IMR-90 (cell line): ENCODE results near the gene OR2A25. TPM values are rescaled to one million over a fixed set of nuclear protein-coding genes. Genes with fewer than 3 reads are reported as not detected.

Experiments used
- ATAC-seq: fragments of 200-7000 bp; cut with Tn5 transposase; 2 replicates; pipeline ENCODE4 v1.9.1; 2020; ENCODE audit warnings: low read depth, mild to moderate bottlenecking, moderate library complexity
- BruUV-seq: library from RNA; stranded (reverse); fragments of 400-500 nt; replicated peaks from 2 replicates; lab custom pipeline; 2021; lab: Mats Ljungman, UMichigan
- CTCF ChIA-PET: fragments of 300-600 bp; formaldehyde crosslinking; extraction: SDS; loops from one replicate; lab custom pipeline; 2021; ENCODE audit warnings: antibody characterized with exemption; lab: Yijun Ruan, JAX
- POLR2A ChIA-PET: fragments of 300-600 bp; sonication (Branson Sonifier 250); formaldehyde crosslinking; loops from one replicate; lab custom pipeline; 2022; ENCODE audit warnings: antibody characterized with exemption; ENCODE audit not compliant: unreplicated experiment; lab: Charles Lee
- DNase-seq: peaks from one replicate; pipeline ENCODE4 v3.0.0; 2013
- H2AFZ ChIP-seq: replicated peaks from 2 replicates; pipeline ENCODE3; 2013; ENCODE audit warnings: low read length, mild to moderate bottlenecking; ENCODE audit not compliant: poor library complexity
- H2AK5ac ChIP-seq: 2 replicates; pipeline ENCODE4 v1.6.1; 2013; ENCODE audit warnings: low read depth, low read length, inconsistent platforms
- H2AK9ac ChIP-seq: replicated peaks from 2 replicates; pipeline ENCODE3; 2013; ENCODE audit warnings: mild to moderate bottlenecking, low read depth, low read length, moderate library complexity; ENCODE audit not compliant: poor library complexity
- H2BK120ac ChIP-seq: 2 replicates; pipeline ENCODE4 v1.6.1; 2013; ENCODE audit warnings: low read depth, low read length, inconsistent platforms
- H2BK15ac ChIP-seq: 3 replicates; pipeline ENCODE4 v1.6.1; 2013; ENCODE audit warnings: low read depth, low read length, inconsistent platforms
- H2BK20ac ChIP-seq: 2 replicates; pipeline ENCODE4 v1.6.1; 2013; ENCODE audit warnings: low read depth, mild to moderate bottlenecking, inconsistent platforms, low read length, moderate library complexity
- H2BK5ac ChIP-seq: 2 replicates; pipeline ENCODE4 v1.6.1; 2013; ENCODE audit warnings: mild to moderate bottlenecking, low read depth, low read length, inconsistent platforms; ENCODE audit not compliant: poor library complexity, severe bottlenecking
- H3K14ac ChIP-seq: replicated peaks from 2 replicates; pipeline ENCODE4 v1.6.1; 2013; ENCODE audit warnings: low read depth, low read length, inconsistent platforms
- H3K18ac ChIP-seq: 2 replicates; pipeline ENCODE4 v1.6.1; 2013; ENCODE audit warnings: low read depth, low read length, control low read depth
- H3K23ac ChIP-seq: 2 replicates; pipeline ENCODE4 v1.6.1; 2013; ENCODE audit warnings: low read depth, low read length, inconsistent platforms
- H3K27ac ChIP-seq: 2 replicates; pipeline ENCODE4 v1.5.1; 2013; ENCODE audit warnings: mild to moderate bottlenecking, control low read depth, low read length; ENCODE audit not compliant: insufficient read depth
- H3K27me3 ChIP-seq: 2 replicates; pipeline ENCODE4 v1.6.1; 2013; ENCODE audit warnings: low read length; ENCODE audit not compliant: control insufficient read depth, insufficient read depth
- H3K36me3 ChIP-seq: 2 replicates; pipeline ENCODE4 v1.6.1; 2013; ENCODE audit warnings: low read length, mixed read lengths; ENCODE audit not compliant: control insufficient read depth, insufficient read depth
- H3K4ac ChIP-seq: 2 replicates; pipeline ENCODE4 v1.6.1; 2013; ENCODE audit warnings: low read depth, low read length, inconsistent platforms
- H3K4me1 ChIP-seq: 2 replicates; pipeline ENCODE4 v1.6.1; 2013; ENCODE audit warnings: low read length, mixed read lengths; ENCODE audit not compliant: control insufficient read depth, insufficient read depth
- H3K4me2 ChIP-seq: 2 replicates; pipeline ENCODE4 v1.6.1; 2013; ENCODE audit warnings: low read depth, mild to moderate bottlenecking, control low read depth, low read length, moderate library complexity
- H3K4me3 ChIP-seq: 2 replicates; pipeline ENCODE4 v1.5.1; 2013; ENCODE audit warnings: low read depth, mild to moderate bottlenecking, control low read depth, low read length, moderate library complexity; ENCODE audit not compliant: insufficient read depth
- H3K56ac ChIP-seq: 2 replicates; pipeline ENCODE4 v1.6.1; 2013; ENCODE audit warnings: low read length, inconsistent platforms; ENCODE audit not compliant: insufficient read depth; ENCODE audit errors: extremely low read depth
- H3K79me1 ChIP-seq, 2 experiments: 2 replicates each; pipeline ENCODE4 v1.6.1; 2013; ENCODE audit warnings: low read length in 2 of 2, inconsistent platforms in 1 of 2, low read depth in 1 of 2
- H3K9ac ChIP-seq: 2 replicates; pipeline ENCODE4 v1.6.1; 2013; ENCODE audit warnings: low read depth, low read length, control low read depth
- H3K9me1 ChIP-seq: 2 replicates; pipeline ENCODE4 v1.6.1; 2013; ENCODE audit warnings: low read length, inconsistent platforms; ENCODE audit not compliant: insufficient read depth
- H3K9me3 ChIP-seq: 2 replicates; pipeline ENCODE4 v1.6.1; 2013; ENCODE audit warnings: low read length; ENCODE audit not compliant: control insufficient read depth, insufficient read depth
- H4K20me1 ChIP-seq: 2 replicates; pipeline ENCODE4 v1.6.1; 2013; ENCODE audit warnings: low read length, inconsistent platforms; ENCODE audit not compliant: insufficient read depth
- H4K5ac ChIP-seq: 2 replicates; pipeline ENCODE4 v1.6.1; 2013; ENCODE audit warnings: mild to moderate bottlenecking, low read depth, low read length, control low read depth
- H4K8ac ChIP-seq, 2 experiments: 2 replicates each; pipeline ENCODE4 v1.6.1; 2013; ENCODE audit warnings: low read depth in 2 of 2, low read length in 2 of 2, control low read depth in 1 of 2, inconsistent platforms in 1 of 2
- H4K91ac ChIP-seq: 2 replicates; pipeline ENCODE4 v1.6.1; 2013; ENCODE audit warnings: low read depth, low read length, inconsistent platforms; ENCODE audit not compliant: insufficient read depth
- BHLHE40 ChIP-seq: fragments of 150-350 bp; IDR thresholded peaks from 2 replicates; pipeline ENCODE4 v1.6.1; 2016; ENCODE audit warnings: mild to moderate bottlenecking, low read depth, low read length
- CEBPB ChIP-seq: IDR thresholded peaks from 2 replicates; pipeline ENCODE4 v1.6.1; 2012; ENCODE audit warnings: low read depth, low read length, improper control_type of control experiment
- CHD1 ChIP-seq: IDR thresholded peaks from 2 replicates; pipeline ENCODE4 v1.6.1; 2012; ENCODE audit warnings: low read depth, low read length, improper control_type of control experiment
- ELK1 ChIP-seq: fragments of 150-350 bp; IDR thresholded peaks from 2 replicates; pipeline ENCODE4 v1.6.1; 2016; ENCODE audit warnings: low read depth, mild to moderate bottlenecking, low read length, moderate library complexity, borderline replicate concordance
- FOS ChIP-seq: fragments of 150-350 bp; IDR thresholded peaks from 2 replicates; pipeline ENCODE4 v1.6.1; 2016; ENCODE audit warnings: low read depth, low read length
- MAFK ChIP-seq: IDR thresholded peaks from 2 replicates; pipeline ENCODE4 v1.6.1; 2012; ENCODE audit warnings: low read depth, low read length, improper control_type of control experiment
- MAZ ChIP-seq: IDR thresholded peaks from 2 replicates; pipeline ENCODE4 v1.6.1; 2012; ENCODE audit warnings: low read depth, mild to moderate bottlenecking, low read length, improper control_type of control experiment, moderate library complexity, borderline replicate concordance
- MXI1 ChIP-seq: IDR thresholded peaks from 2 replicates; pipeline ENCODE4 v1.6.1; 2012; ENCODE audit warnings: low read depth, mild to moderate bottlenecking, low read length, moderate library complexity, borderline replicate concordance
- NFE2L2 ChIP-seq: fragments of 150-350 bp; IDR thresholded peaks from 2 replicates; pipeline ENCODE4 v1.6.1; 2016; ENCODE audit warnings: low read depth, mild to moderate bottlenecking, low read length
- POLR2A ChIP-seq: IDR thresholded peaks from 2 replicates; pipeline ENCODE4 v1.6.1; 2012; ENCODE audit warnings: mild to moderate bottlenecking, low read depth, low read length
- RAD21 ChIP-seq: IDR thresholded peaks from 2 replicates; pipeline ENCODE4 v1.6.1; 2012; ENCODE audit warnings: low read length, improper control_type of control experiment
- RCOR1 ChIP-seq: IDR thresholded peaks from 2 replicates; pipeline ENCODE4 v1.6.1; 2012; ENCODE audit warnings: mild to moderate bottlenecking, low read length, improper control_type of control experiment; ENCODE audit not compliant: insufficient replicate concordance
- RFX5 ChIP-seq: IDR thresholded peaks from 2 replicates; pipeline ENCODE4 v1.8.0; 2012; ENCODE audit warnings: low read depth, mild to moderate bottlenecking, low read length, moderate library complexity
- SMC3 ChIP-seq: fragments of 150-350 bp; IDR thresholded peaks from 2 replicates; pipeline ENCODE4 v1.6.1; 2016; ENCODE audit warnings: low read depth, mild to moderate bottlenecking, antibody characterized with exemption, low read length, moderate library complexity
- USF2 ChIP-seq: fragments of 150-350 bp; IDR thresholded peaks from 2 replicates; pipeline ENCODE4 v1.6.1; 2017; ENCODE audit warnings: mild to moderate bottlenecking, antibody characterized with exemption, low read length, low read depth
- WGBS, 2 experiments: methylation state at CpG; one replicate each; pipeline versions ENCODE4 v1.1.5 to v1.1.7; 2013; ENCODE audit warnings: missing lambda C conversion rate in 2 of 2; ENCODE audit not compliant: insufficient read length in 1 of 2; ENCODE audit errors: extremely low coverage in 2 of 2; 5-methylcytosine and 5-hydroxymethylcytosine counted together
- dilution Hi-C: fragments of 300-500 bp; cut with HindIII; formaldehyde crosslinking; loops from one replicate; pipeline ENCODE4 v1.14.3; 2018; ENCODE audit warnings: low sequenced_read_pairs; ENCODE audit not compliant: unreplicated experiment
- in situ Hi-C: fragments of 300-500 bp; cut with MboI; formaldehyde crosslinking; loops from 3 replicates; pipeline ENCODE4 v1.14.3; 2019; ENCODE audit warnings: low sequenced_read_pairs, inconsistent platforms, mixed read lengths
- intact Hi-C: fragments of 100-400 bp; cut with micrococcal nuclease; formaldehyde crosslinking; loops from 2 replicates; pipeline ENCODE4 v1.10.0; 2022
- polyA plus RNA-seq, 3 experiments: library from polyadenylated mRNA; depleted of rRNA; stranded (reverse); fragments of >200 nt; gene quantifications; 2 replicates each; pipeline ENCODE4 v1.2.3, GENCODE V29; 2012; ENCODE audit warnings: low replicate concordance in 1 of 3
- total RNA-seq: library from RNA; depleted of rRNA; stranded (reverse); fragments of >200 nt; gene quantifications from 2 replicates; pipeline ENCODE4 v1.2.3, GENCODE V29; 2012
- TF ChIP-seq, protein P1 (sequence below): conservative IDR thresholded peaks from 2 replicates; pipeline ENCODE4 v1.5.1; 2012; ENCODE audit warnings: mild to moderate bottlenecking, low read depth, low read length, improper control_type of control experiment

Gene OR2A25
- total and polyA plus RNA-seq, 2 of the 4 experiments (the other 2 are of a cell fraction) = not detected

- ChIA-PET POLR2A (no interaction called here), CTCF (no interaction called here)
- Histone ChIP-seq H4K91ac (no peak overlapping the region), H3K27me3 (no peaks in the 10 kb centered on the region), H2BK120ac (no peak overlapping the region), H4K20me1 (no peaks in the 10 kb centered on the region), H3K14ac (no peak overlapping the region), H3K4ac (no peak overlapping the region), H2BK15ac (no peak overlapping the region), H2BK20ac (no peak overlapping the region), H3K18ac (no peak overlapping the region), H2AK5ac (no peak overlapping the region), H3K4me3 (no peak overlapping the region), H2BK5ac (no peak overlapping the region), H4K8ac (no peak overlapping the region), H2AFZ (no peak overlapping the region), H3K9ac (no peak overlapping the region), H3K9me3 (no peaks in the 10 kb centered on the region), H3K79me1 (no peaks in the 10 kb centered on the region), H3K23ac (no peak overlapping the region), H3K56ac (no peak overlapping the region), H4K5ac (no peak overlapping the region), H3K27ac (no peak overlapping the region), H2AK9ac (no peak overlapping the region), H3K4me1 (no peaks in the 10 kb centered on the region), H3K36me3 (no peaks in the 10 kb centered on the region), H3K9me1 (no peaks in the 10 kb centered on the region), H3K4me2 (no peak overlapping the region)
- intact Hi-C loops = no loop called here
- dilution Hi-C loops = no loop called here
- TF ChIP-seq ELK1 = no peak
- TF ChIP-seq POLR2A = no peak
- TF ChIP-seq CEBPB = no peak
- TF ChIP-seq MXI1 = no peak
- TF ChIP-seq MAZ = no peak
- TF ChIP-seq, protein P1, sequence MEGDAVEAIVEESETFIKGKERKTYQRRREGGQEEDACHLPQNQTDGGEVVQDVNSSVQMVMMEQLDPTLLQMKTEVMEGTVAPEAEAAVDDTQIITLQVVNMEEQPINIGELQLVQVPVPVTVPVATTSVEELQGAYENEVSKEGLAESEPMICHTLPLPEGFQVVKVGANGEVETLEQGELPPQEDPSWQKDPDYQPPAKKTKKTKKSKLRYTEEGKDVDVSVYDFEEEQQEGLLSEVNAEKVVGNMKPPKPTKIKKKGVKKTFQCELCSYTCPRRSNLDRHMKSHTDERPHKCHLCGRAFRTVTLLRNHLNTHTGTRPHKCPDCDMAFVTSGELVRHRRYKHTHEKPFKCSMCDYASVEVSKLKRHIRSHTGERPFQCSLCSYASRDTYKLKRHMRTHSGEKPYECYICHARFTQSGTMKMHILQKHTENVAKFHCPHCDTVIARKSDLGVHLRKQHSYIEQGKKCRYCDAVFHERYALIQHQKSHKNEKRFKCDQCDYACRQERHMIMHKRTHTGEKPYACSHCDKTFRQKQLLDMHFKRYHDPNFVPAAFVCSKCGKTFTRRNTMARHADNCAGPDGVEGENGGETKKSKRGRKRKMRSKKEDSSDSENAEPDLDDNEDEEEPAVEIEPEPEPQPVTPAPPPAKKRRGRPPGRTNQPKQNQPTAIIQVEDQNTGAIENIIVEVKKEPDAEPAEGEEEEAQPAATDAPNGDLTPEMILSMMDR = no peak
- no peak for TF ChIP-seq CHD1
- no peak for TF ChIP-seq BHLHE40
- no peak for TF ChIP-seq RCOR1
- TF ChIP-seq MAFK = no peak
- TF ChIP-seq USF2 = no peak
- no peak for TF ChIP-seq FOS
- TF ChIP-seq SMC3 = no peak
- TF ChIP-seq NFE2L2 = no peak
- TF ChIP-seq RAD21 = no peak
- TF ChIP-seq RFX5 = no peak
- in situ Hi-C loops = no loop called here
- no peak for ATAC-seq
- DNase-seq = no peak
- BruUV-seq = no TSS peak
- 20% methylated on average over 1 of the region's 8 CpGs; no CpG with 5 or more reads in 1 of the 2 experiments for WGBS, 2 experiments
Measured at GRCh38 chr7:144118341-144118740, 48.7 kb downstream of the OR2A25 start.
